ENCODE data around the gene CTNS.
A peak's percentile ranks its signal among the peaks of the same experiment; 100 is the strongest.

CTNS gene

DNA sequence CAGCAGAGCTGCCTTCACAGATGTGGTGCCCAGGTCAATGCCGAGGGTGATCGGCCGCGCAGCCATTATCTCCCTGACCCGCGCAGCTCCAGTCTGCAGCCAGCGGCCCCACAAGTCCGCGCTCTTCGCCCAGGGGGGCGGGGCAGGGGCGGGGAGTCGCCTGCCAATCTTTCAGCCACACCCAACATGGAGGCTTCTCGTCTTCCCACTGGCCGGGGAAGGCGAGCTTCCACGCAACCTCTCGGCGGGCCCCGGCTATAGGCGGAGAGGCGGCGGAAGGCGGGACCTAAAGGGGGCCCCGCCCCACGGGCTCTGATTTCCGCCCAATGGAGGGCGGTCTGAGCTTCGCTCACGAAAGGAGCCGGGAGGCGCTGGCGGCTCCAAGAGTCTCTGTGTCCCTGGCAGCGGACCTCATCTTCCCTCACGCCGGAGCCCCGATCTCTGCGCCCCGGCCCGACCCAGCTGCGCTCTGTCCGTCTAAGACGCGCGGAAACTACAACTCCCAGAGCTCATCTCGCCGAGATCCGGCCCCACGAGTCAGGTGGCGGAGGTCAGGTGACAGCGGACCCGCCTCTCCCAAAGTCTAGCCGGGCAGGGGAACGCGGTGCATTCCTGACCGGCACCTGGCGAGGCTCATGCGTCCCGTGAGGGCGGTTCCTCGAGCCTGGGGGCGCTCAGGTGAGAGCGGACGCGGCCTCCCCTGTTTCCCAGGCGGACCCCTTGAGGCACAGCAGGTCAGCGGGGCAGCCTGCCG lies at the start of gene CTNS, which contains the start of gene SHPK:
Gene CTNS, plus strand, starts transcription at position 607 of the 754 bp plus-strand sequence. CDS start 3,447 bp downstream, outside the sequence.
Gene SHPK, minus strand, starts transcription at position 97 of the 754 bp plus-strand sequence. Its CDS starts 31 bp downstream, at position 66.
- DNase-seq (ENCODE audit: low read depth): peak; percentile 98

DNA sequence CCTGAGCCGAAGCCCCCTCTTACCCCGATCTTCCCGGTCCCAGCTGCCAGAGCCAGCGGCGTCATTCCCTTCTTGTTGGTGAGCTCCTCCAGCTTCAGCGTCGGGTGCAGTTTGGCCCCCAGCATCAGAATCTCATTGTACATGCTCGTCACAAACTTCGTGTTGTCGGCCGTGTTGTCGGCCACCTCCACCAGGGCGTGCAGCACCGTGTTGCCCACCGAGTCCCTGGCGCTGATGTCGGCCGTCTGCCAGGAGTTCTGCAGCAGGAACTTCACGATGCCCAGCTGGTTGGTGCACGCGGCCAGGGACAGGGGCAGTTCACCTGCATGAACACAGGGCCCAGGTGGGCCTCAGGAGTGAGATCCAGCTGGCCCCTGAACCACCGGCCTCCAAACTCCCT lies 46.8 kb upstream of the CTNS start:
- no peak for DNase-seq (ENCODE audit: low read depth)

DNA sequence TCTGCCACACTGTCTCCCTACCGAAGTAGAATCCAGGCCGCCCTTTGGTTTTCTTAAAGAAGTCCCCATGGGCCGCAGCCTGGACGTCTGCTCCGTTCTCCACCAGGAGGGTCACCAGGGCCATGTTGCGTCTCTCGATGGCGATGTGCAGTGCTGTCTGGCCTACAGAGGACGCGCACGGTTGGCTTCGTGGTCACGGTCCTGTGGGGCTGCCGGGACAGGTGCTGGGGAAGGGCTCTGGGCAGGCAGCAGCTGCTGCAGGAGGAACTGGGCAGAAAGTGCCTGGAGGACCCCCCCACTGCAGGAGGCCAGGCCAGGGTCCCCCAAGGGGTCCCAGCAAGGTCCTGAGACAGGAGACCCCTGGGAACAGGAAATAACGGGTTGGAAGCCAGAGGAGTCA lies 46.3 kb upstream of the CTNS start:
- DNase-seq (ENCODE audit: low read depth): no peak

DNA sequence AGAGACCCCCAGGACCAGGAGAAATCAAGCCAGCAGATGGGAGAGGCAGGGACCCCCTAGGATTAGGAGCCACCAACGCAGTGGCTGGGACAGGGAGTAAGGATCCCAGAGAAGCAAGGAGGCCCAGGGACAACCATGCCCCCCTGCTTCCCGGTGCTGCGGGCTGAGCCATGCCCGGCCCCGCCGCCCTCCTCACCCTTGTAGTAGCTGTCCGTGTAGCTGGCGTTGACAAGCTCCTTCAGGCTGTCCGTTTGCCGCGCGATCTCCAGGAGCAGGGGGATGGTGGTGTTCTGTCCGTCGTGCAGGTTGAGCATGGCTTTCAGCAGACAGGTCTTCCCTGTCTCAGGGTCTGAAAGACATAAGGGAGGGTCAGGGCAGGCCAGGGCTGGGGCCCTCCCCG lies 45.8 kb upstream of the CTNS start:
- DNase-seq (ENCODE audit: low read depth): no peak

DNA sequence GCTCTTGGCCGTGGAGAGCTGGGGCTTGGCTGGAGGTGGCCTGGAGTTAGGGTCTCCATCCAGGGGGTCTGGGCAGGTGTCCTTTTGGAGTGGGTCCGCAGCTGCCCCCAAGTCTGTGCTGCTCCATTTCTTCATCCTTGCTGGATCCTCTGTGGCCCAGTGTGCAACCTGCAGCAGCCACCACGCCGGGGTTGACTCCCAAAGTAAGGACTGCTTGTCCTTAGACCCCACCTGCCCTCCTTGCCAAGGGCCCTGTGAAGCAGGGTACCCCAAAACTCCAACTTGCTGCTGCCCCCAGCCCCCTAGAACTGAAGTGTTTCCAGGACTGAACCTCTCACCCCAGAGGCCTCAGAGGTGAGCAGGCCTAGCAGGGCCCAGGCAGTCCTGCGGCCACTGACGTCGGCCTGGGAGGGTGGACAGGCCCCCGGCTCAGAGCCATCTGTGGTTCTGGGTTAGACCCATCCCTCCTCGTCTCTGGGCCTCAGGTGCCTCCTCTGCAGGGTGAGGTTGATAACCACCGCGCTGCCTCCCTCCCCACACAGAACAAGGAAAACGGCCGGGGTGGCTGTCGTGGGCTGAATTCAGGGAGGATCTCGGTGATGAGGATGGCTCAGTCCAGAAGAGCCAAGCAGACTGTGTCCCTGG lies 44.2 kb upstream of the CTNS start:
- DNase-seq (ENCODE audit: low read depth): no peak

DNA sequence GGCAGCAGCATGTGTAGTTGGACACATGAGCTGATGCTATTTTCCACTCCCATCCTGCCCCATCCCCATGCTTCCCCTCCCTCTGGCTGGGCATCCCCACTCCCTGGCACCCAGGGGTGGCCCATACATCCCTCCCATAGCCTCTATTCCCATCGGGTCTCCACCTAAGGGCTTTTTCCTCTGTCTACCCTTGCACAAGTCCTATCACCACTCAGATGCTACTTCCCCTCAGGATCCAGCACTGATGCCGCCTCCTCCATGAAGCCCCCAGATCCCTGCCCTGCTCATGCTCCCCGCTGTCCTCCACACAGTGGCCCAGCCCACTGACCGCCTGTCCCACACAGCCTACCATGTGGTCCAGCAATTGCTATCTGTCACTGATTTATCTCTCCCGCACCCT lies 43.2 kb upstream of the CTNS start:
- DNase-seq (ENCODE audit: low read depth): no peak

DNA sequence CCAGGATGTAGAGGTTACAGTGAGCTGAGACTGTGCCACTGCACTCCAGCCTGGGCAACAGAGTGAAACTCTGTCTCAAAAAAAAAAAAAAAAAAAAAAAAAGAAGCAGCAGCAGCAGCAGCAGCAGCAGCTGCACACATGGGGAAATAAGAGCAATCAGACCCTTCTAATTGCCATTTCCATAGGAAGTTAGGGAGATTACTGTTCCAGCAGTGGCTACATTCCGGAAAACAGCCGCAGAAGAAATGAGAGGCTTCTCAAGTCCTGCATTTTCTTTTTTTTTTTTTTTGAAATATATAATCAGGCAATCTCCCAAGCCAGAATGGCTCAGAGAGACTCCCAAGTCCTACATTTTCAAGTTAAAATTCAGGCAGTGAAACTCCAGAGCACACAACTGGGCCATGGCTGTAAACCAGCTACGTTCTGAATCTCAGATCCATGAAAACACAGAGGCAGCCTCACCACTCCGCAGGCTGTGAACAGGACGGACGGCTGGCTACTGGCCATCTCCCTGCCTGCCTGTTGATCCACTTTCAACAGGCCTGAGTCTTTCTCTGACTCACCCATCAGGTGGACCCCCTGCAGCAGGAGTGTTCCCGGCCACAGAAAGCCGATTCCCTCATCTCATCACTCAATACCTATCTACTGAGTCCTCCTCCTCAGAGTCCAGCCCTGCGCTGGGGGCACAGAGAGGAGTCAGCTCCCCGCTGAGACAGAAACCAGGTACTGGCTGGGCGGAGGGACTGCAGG lies 42.3 kb upstream of the CTNS start:
- DNase-seq (ENCODE audit: low read depth): peak; percentile 72

DNA sequence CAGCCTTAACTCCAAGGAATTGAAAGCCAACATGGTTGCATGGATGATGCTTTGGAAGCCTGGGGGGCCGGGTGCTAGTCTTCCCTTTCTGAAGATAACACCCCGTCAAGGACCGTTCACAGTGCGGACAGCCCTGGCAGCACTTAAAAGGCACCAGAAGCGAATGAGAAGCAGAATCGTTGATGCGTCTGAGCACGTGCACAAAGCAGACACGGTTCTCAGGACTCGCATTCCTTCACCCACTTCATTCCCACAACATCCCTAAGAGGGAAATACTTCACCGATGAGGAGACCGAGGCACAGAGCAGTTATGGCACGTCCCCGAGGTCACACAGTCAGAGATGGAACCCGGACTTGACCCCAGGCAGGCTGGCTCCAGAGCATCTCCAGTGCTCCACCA lies 41.6 kb upstream of the CTNS start:
- DNase-seq (ENCODE audit: low read depth): no peak

DNA sequence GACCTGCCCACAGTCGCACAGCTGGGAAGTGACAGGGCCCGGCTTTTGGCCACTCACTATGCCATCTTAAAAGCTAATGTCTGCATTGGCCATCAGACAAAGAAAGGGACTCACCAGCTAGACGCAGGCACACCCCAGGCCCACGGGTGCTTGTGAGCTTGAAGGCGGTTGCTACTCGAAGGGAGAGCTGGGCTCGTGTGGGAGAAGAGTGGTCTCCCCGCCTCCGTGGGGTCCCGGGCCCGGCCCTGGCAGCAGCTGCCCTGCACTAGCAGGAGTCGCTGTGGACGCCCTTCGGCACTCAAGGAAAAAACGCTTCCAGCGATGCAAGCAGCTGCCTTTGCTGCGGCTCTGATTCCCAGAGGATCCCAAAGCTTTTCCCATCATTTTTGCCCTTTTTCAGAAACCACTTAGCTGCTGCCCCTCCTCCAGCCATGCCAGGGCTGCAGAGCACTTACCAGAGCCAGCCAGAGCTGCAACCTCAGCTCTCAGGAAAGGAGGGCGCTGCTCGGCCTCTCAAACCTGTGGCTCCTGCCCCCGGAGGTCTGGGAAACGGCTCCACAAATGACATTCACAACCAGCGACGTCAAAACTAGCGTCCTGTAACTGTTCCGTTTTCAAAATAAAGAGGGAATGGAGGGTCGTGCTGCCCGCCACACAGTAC lies 39.6 kb upstream of the CTNS start:
- no peak for DNase-seq (ENCODE audit: low read depth)

DNA sequence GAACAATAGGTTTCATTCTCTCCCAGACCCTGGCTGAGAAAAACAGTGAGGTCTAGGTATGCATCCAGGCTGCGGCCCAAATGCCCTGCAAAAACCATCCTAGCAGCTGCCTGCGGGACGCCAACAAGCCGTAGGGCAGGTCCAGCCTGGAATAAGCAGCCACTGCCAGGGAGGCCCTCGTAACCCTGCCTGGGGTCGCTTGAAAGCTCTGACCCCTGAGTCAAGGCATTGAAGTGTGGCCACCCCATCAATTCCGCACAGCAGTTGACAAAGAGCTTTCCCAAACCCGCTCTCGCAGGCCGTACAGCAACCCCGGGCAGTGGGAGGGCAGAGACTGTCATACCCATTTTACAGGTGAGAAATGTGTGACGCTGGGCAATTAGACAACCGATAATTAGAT lies 38.5 kb upstream of the CTNS start:
- no peak for DNase-seq (ENCODE audit: low read depth)

DNA sequence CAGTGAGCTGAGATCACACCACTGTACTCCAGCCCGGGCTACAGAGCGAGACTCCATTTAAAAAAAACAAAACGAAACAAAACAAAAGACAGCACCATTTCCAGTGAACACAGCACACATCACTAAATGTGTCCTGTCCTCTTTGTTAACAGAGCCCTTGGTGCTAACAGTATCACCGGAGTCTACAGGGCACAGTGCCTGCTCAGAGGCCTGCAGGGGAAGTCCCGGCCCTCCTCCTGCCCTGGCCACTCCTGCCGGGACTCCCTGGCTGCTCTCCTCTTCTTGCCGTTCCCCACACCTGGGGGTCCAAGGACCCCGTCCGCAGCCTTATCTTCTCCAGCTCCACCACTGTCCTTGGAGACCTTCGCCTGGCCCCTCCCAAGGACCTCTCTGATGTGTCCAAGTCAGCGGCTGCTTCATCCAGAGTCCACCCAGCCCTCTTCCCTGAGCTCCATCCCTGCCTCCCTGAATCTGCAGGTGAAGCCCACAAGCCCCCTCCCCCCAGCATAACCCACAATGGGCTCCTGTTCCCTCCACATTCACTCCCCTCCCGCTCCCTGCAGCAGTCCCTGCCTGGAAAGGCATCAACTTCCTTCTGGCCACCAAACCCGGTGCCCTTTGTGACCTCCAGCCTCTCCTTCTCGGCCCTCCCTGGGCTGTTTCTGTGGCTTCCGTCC lies 35.9 kb upstream of the CTNS start:
- DNase-seq (ENCODE audit: low read depth): no peak

DNA sequence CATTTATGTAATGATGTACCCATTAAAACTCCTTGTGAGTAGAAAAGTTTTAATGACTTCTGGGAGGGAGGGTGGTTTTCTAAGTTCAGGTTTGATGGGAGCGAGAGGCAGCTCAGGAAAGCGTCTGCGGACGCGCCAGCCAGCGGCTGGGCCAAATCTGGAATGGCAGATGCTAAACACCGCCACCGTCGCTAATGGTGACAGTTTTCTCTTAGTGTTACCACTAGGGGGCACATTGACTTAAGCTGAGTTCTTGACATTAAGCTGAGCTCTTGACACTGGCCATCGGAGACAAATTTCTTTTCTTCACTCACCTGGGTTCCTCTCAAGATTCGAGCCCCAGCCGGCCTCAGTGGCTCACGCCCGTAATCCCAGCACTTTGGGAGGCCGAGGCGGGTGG lies 34.1 kb upstream of the CTNS start:
- peak; percentile 18 for DNase-seq (ENCODE audit: low read depth)

DNA sequence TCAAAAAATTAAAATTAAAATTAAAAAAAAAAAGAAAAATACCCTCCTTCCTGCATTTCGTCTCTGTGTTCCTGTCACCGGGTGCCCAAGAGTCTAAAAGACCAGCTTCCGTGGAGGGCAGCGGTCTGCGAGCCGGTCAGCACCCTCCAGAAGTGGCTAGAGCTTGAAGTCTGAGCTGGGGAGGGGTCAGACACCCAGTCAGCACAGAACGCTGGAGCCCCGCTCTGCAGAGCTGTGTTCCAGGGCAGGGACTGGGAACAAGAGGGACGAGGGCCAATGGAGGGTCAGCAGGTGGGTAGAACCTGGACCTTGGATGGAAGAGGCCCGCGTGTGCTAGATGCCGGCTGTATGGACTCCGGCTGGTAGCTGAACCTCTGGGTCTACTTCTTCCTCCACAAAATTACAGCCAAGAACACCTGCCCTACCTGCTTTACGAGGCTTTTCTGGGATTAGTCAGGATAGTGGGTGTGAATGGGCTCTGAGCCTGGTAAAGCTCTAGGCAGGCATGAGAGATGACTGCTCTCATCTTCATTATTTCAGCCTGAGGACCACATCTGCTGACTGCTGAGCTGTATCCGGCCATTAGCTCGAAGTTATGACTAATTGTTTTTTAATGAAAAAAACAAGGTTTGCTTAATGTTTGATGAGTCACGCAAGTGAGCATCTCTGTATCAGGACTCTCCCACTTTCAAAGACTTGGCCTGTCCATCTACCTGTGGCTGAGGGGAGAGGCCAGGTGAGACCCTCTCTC lies 33.3 kb upstream of the CTNS start:
- DNase-seq (ENCODE audit: low read depth): peak; percentile 80

DNA sequence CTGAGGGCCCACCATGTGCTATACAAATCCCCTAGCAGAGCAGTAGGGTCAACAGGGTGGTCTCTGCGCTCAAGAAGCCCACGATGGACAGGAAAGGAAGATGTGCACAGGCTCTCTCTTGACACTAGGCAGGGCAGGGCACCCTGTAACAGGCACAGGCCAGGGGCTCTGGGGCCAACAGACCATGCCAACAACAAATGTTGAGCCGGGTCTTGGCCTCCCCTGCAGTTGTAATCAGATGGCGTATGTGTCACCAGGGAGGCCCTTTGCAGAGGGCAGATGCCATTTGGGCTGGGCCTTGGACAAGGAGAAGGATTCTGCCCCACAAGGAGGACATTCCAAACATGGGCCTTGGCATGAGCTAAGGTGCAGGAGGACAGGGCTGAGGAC lies 32.7 kb upstream of the CTNS start:
- DNase-seq (ENCODE audit: low read depth): no peak

DNA sequence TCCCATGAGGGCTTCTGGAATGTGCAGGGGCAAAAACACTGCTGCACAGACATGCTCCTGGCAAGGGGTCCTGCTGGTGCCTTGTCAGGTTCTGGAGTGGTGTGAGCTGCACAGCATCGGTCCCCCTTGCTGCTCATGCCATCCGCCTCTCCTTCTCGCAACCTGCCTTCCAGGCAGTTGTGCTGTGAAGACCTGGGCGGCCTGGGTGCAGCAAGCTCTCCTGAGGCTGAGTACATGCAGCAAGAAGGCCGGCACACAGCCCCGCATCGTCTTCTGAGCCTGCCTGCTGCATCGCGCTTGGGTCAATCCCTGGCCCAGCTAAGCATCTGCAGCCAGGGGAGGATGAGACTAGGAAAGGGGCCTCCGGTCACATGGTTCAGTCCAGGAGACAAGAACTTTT lies 26.9 kb upstream of the CTNS start:
- no peak for DNase-seq (ENCODE audit: low read depth)

DNA sequence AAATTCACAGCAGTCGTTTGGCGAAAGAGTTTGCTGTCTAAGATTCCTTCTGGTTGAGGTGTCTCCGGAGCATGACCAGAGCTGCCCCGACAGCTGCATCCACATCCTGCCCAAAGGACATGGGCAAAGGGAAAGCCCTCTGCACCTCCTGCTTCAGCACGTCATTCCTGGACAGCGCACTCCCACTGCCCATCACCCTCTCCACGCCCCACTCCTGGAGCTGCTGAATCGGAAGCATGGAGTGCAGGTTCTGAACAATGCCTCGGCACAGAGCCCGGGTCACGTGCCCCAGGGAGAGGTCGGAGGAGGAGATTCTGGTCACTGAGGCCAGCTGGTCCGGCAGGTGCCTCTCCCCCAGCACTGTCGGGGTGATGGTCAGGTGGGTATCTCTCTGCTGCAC lies 26.0 kb upstream of the CTNS start:
- no peak for DNase-seq (ENCODE audit: low read depth)

DNA sequence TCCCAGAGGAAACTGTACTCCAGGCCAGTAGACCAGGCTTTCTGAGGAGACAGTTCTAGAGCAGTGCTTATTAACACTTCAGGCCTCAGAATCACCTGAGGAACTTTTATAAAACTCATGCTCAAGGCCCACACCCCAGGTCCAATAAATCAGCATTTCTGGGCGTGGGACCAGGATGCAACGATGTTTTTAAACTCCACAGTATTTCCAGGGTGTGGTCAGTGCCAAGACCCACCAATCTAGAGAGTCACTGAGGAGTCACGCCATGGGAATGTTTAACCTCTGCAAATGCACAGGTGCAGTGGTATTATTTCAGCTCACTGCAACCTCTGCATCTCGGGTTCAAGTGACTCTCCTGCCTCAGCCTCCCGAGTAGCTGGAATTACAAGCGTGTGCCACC lies 23.4 kb upstream of the CTNS start:
- DNase-seq (ENCODE audit: low read depth): no peak

DNA sequence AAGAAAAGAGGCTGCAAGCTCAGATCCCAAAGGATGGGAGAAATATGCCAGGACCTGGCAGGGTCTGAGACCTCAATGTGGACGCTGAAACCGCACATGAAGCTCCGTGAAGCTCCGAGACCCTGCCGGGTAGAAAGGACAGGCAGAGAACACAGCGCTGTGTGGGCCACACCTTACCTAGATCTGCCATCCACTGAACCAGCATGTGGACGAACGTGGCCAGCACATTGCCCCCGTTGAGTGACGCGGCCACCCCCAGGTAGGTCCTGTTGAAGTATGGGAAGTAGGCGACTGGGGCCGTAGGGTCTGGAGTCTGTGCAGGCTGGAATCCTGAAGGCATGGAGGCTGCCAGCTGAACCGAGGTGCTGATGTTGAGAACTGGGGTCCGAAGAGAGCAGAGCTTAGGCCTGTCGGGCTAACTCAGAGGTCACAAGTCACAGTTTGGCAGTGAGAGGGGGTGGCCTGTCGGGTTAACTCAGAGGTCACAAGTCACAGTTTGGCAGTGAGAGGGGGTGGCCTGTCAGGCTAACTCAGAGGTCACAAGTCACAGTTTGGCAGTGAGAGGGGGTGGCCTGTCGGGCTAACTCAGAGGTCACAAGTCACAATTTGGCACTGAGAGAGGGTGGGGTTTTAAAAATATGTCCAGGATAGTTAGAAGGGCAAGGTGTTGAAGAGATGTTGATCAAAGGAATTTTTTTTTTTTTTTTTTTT lies 21.2 kb upstream of the CTNS start:
- no peak for DNase-seq (ENCODE audit: low read depth)

DNA sequence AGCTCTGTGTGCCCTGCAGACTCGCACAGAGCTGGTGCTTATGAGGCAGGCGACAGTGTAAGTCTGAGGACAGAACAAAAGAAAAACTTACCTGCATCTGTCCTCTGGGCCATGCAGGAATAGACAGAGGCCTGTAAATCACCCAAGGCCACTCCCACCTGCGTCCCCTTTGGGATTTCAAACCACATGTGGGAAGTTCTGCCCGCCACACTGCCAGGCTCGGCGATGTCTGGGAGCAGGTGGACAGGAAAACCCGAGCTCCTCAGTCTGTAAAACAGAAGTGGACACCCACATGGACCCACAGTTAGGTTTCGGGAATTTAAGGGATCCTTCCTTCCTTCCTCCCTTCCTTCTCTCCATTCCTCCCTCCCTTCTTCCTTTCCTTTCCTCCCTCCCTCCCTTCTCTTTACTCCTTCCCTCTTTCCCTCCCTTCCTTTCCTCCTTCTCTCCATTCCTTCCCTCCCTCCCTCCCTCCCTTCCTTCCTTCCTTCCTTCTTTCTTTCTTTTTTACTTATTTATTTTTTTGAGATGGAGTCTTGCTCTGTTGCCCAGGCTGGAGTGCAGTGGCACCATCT lies 15.3 kb upstream of the CTNS start:
- DNase-seq (ENCODE audit: low read depth): no peak

DNA sequence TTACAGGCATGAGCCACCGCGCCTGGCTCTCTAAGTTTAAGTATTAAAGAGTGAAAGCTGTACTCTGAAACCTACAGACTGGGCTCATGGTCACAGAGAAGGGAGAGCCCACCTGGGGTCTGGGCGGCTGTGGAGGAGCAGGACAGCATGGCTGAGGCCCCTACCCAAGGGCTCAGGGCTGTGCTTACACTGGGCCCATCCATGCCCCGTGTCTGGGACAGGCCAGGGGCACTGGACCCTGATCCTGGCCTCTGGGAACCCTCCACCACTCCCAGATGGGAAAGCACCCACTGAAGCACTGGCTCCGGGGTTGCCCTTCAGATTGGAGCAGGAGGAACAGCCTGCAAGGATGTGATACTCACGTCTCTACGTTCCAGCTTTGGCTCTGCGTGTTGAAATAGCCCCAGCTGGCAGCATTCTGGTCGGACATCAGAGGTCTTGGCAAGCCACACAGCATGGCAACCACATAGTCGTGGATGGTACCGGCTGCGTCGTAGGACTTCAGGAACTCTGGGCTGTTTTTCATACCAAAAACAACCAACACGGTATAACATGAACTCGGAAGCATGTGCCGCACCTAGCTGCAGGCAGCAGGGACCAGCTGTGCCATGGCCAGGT lies 13.5 kb upstream of the CTNS start:
- no peak for DNase-seq (ENCODE audit: low read depth)
